HG02973 (cell line): ENCODE data around the gene PARD3B.
A peak's percentile ranks its signal among the peaks of the same experiment; 100 is the strongest.

Experiments used
- ATAC-seq: cut with Tn5 transposase; IDR thresholded peaks from one replicate; pipeline ENCODE4 v1.9.1; 2021; ENCODE audit warnings: moderate library complexity; ENCODE audit not compliant: unreplicated experiment

The PARD3B gene

DNA sequence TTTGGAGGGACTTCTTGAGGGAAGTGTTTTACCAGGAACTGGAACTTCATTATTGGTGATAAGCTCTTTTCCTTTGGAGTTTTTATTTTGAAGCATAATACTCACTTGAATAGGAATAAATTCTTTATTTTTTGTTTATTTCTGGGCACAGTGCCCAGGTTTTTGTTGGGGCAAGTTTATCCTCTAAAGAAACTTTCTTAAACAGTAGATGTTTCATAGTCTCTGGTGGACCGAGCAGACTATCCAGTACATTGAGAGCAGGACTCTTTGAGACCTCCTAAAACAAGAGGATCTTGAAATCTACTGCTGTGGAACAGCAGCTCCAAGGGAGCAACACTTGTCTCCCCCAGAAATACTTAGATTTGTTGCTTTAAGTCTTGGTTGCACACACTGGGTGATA lies 109.4 kb downstream of the PARD3B start:
- ATAC-seq, result no peak

DNA sequence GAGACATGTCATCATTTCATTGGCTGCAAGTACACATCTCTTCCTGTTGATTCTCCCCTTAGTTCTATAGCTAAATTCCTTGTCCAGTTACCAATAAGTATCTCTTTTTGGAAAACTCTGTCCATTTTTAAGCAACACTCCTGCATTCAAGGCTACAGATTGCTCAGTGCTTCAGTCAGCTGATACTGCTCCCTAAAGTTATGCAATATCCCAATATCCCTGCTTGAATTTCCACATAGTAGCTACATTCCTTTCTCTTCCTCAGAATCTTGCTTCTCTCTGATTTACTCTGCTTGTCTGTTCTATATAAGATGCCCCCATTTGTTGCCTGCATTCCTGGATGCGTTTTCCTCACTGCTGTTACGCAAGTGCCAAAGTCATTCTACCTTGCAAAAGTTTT lies 109.8 kb downstream of the PARD3B start:
- no peak for ATAC-seq

GRCh38 chr2:204655626-204656025 lies 110.4 kb downstream of the PARD3B start:
- ATAC-seq, result no peak

- no peak for ATAC-seq
Measured at GRCh38 chr2:204657024-204657423, 111.7 kb downstream of the PARD3B start.

- ATAC-seq, result no peak
Measured at GRCh38 chr2:204662956-204663355, 117.7 kb downstream of the PARD3B start.

DNA sequence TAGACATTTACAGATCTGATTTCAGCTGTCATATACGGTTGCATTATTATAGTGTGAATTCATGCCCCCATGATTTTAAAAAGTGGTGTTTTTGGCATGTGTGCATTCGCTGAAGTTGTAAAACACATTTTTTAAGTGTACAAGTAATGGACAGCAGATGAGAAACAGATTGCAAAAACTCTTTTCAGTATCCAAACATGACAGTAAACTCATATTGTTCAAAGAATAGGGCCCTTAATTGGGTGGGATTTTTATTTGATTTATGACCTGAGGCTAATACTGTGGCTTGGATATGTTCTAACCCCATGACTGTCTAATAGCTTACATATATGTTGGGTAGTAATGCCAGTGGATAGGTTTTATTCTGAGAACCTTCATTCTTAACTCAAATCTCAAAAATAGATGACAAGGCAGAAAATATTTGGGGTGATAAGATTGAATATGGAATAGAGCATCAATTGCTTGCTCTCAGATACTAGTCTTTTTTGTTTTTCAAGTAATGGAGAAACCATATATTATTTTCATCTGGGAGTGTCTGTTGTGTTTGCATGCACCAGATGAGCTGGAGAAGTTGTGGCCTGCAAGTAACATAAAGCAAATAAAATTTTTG lies 118.6 kb downstream of the PARD3B start:
- ATAC-seq, result no peak

GRCh38 chr2:204664708-204665121 lies 119.4 kb downstream of the PARD3B start:
- no peak for ATAC-seq

DNA sequence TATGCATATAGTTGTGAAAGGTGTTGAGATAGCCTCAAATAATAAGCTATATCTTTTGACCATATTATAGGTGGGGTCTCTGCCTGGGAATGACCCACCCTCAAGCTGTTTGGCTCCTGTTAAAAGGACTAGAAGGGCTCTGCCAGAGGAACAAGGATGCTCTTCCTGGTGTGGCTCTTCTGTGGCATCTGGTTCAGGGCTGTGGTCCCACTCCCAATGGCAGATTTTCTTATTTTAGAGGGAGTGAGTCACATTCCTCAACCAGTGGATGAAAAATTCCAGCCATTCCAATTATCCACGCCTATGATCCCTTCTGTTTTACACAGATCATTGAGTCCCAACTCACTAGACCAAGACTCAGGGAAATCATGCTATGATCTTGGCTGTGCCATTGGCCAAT lies 119.9 kb downstream of the PARD3B start:
- no peak for ATAC-seq

GRCh38 chr2:204665771-204666170 lies 120.5 kb downstream of the PARD3B start:
- ATAC-seq, result no peak

GRCh38 chr2:204667990-204668389 lies 122.7 kb downstream of the PARD3B start:
- ATAC-seq, result no peak

DNA sequence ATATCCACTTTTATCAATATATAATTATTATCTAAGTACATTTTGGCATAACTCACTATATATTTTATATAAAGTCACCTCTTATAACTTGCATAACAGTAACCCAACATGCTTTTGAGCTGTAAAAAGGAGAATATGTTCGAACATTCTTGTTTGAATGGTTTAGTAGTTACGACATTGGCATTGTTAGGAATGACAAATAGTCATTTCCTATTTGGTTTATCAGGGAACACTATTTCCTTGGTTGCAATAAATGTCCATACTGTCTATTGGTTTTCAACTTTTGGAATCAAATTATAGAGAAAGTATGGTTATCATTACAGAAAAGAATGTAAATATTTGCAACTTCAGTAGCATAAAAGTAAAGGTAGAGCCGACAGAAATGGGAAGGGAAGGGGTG lies 124.1 kb downstream of the PARD3B start:
- no peak for ATAC-seq

GRCh38 chr2:204670124-204670523 lies 124.8 kb downstream of the PARD3B start:
- ATAC-seq, result no peak

DNA sequence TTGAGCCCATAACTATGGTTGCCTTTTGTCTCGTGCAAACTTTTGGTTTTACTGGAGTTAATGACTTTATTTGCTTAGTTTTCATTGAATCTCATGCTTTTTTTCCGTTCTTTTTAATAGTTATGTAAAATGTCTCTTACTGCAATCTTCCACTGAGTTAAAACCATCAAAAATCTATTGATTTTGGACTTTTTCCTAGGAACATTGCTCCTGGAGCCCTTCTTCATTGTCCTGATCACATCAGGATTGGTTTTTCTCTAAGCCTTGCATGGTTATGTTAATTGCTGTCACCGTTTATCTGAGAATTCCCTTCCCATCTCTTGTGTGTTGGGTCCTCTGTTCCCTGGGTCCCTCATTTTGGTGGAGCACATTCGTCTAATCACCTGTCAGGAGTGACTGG lies 125.5 kb downstream of the PARD3B start:
- no peak for ATAC-seq

- ATAC-seq, result no peak
Measured at GRCh38 chr2:204672772-204673171, 127.5 kb downstream of the PARD3B start.

GRCh38 chr2:204673877-204674276 lies 128.6 kb downstream of the PARD3B start:
- no peak for ATAC-seq

DNA sequence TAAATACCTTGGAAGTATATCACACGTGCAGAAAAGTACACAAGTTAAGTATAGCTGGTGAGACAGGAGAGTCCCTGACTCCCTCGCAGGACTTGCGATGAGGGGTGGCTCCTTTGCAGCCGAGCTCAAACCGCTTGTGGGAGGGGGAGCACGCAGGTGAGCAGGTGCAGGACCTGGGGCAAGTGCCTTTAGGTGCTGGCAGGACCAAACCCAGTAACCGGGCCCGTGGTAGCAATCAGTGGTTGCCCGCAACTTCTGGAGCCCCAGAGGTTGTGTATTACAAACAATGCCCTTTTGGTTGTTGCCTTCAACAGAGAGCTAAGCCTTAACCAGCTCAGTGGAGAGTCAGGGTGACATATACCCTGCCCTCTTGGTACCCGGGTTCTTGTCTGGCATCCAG lies 132.8 kb downstream of the PARD3B start:
- no peak for ATAC-seq

DNA sequence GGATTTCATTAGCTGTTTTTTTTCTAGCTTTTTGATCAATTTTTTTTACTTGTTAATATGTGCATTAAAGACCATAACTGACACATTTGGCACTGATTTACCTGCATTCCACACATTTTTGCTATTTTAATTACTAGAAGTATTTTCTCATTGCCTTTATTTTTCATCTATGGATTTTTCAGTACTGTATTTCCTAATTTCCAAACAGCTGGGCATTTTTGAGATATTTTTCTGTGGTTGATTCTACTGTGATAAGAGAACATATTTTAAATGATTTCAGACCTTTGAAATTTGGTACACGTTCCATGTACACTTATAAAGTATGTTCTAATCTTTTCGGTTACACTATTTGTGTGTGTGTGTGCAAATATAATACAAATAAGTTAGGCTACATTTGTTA lies 135.3 kb downstream of the PARD3B start:
- no peak for ATAC-seq

DNA sequence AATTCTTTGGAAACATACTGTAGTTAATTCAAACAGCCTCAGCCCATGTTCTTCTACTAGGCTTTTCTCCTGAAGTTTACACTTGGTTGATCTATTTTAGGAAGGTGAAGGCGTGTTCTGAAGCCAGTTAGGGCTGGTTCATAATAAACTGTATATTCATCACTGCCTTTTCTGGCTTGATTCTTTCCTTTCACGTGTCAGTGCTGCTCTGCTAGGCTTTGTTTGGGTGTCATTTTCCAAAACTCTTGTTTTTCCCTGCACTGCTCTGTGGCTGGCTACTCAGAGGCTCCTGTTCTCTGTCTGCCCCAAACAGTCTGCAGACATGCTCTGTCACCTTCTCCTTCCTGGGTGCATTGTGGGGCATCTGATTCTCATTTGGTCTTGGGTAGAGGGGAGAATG lies 136.1 kb downstream of the PARD3B start:
- no peak for ATAC-seq

GRCh38 chr2:204683384-204683783 lies 138.1 kb downstream of the PARD3B start:
- ATAC-seq, result no peak

- no peak for ATAC-seq
Measured at GRCh38 chr2:204686406-204686805, 141.1 kb downstream of the PARD3B start.

GRCh38 chr2:204687776-204688175 lies 142.5 kb downstream of the PARD3B start:
- ATAC-seq, result no peak

DNA sequence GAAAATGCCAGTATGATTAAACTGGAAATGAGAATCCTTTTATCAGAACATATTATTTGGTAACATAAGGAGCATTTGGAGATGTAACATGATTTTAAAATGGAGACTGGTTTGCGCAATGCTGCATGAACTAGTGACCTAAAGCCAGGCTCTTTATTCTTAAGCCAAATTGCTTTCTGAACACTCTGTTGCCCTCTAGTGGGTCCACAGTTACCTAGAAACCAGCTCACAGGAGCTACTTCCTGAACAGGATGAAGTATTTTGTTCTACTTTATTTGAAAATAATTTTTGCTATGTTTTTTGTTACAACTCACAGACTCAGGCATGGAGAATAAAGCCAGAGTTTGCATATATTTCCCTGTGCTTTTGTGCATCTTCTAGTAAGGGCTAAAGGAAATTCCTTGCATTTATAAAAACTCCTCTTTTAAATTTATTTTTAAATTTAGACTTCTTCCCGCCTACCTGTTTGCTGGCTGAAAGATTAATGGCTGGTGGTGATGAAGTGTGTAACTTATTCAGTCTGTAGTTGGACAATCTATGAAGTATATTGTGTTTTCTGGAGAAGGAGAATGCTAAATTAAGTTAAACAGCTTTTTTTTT lies 146.7 kb downstream of the PARD3B start:
- peak; percentile 78 for ATAC-seq

- no peak for ATAC-seq
Measured at GRCh38 chr2:204692790-204693189, 147.5 kb downstream of the PARD3B start.
